Endothelial cell of hepatic sinusoid (primary cell): Measurements from ENCODE around the gene GRK5.
"Not testable (repeated sequence)": the region's sequence is repeated elsewhere in the genome, so short reads cannot be mapped to it uniquely, and the experiment has no call there.

Experiments used
- in situ Hi-C: cut with HindIII; loops from 2 replicates; pipeline ENCODE4 v1.10.0; 2017; ENCODE audit warnings: low sequenced_read_pairs

Gene GRK5

DNA sequence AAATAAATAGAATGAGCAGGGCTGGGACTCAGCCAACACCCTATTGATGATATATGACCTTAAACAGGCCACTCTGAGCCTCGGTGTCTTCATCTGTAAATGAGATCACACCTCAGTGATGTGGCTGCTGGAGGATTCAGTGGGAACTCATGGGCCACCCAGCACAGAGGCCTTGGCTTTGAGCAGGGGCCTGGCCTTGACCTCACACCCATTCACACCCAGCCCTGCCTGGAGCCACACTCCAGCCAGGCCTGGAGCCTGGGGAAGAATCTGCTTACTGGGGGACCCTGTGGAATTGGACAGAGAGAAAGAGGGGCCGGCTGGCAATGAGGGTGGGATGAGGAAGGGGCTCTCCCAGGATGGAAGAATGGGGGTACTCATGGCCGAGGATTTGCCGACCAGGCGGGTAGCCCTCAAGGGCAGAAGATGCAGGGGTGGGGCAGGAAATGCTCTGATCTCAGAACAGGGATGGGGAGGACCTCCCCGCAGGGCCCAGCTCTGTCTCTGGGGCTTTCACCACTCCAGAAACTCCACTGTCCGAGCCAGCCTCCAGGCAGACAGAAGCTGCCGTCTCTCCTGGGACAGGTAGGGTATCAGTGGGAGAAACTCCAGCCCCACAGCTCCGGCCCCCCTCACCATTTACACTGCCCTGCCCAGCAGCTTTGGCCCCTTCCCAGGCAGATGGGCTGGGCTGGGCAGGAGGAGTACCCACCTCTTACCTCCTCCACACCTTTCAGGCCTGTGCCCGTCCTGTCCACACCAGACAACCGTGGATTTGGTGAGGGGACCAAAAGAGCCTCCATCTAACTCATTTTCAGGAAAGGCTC is 253.2 kb downstream of the GRK5 start:
- in situ Hi-C loops: no loop called here

DNA sequence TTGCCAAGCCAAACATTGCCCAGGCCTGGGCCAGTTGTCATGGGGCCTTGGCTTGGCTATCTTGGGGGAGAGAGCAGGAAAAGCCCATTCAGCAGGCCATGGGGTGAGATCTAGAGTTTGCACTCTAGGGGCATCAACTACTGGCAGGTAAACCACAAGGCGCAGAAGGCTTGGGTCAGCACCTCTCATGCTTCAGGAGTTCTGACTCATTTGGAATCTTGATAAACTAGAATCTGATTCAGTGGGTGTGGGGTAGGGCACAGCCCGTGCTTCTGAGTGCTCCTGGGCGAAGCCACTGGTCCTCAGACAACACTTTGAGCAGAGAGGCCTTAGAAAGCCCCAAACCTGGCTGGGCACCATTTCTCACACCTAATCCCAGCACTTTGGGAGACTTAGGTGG is 254.0 kb downstream of the GRK5 start:
- in situ Hi-C loops: no loop called here

DNA sequence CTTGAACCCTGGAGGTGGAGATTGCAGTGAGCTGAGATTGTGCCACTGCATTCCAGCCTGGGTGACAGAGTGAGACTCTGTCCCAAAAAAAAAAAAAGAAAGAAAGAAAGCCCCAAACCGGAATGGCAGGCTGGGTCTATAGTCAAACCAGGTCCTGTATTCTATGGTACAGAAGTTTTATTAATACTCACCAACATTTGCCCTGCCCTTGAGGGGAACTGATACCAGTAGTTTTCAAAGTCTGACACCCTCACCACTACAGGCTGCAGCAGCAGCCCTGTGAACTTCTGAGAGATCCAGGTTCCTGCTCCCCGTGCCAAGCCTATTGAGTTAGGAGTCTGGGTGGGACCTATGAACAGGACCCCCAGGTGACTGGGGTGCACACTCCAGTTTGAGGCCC is 254.6 kb downstream of the GRK5 start:
- in situ Hi-C loops: no loop called here

DNA sequence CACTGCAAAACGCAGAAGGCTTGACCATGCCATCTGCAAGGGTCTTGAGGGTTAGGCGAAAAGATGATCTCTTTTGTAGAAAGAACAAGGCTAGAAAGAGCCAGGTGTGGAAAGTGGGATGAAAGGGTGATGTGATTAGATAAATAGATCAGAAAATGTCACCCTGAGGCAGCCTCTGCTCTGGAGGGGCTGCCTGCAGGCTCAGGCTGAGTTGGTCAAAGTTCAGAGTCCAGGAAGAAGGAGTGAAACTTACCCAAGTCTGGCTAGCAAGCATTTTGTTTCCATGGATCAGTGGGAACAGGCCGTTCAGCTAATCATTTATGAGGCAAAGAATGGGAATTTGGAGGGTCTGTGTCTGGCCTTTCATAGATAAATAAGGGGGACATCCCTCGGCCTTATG is 255.4 kb downstream of the GRK5 start:
- in situ Hi-C loops: no loop called here

DNA sequence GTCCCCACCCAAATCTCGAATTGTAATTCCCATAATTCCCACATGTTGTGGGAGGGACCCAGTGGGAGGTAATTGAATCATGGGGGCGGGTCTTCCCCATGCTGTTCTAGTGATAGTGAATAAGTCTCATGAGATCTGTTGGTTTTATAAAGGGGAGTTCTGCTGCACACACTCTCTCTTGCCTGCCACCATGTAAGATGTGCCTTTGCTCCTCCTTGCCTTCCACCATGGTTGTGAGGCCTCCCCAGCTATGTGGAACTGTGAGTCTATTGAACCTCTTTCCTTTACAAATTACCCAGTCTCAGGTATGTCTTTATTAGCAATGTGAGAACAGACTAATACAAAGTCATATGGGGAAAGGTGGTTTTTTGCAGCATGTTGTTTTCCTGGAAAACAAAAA is 255.8 kb downstream of the GRK5 start:
- in situ Hi-C loops: not testable (repeated sequence)

DNA sequence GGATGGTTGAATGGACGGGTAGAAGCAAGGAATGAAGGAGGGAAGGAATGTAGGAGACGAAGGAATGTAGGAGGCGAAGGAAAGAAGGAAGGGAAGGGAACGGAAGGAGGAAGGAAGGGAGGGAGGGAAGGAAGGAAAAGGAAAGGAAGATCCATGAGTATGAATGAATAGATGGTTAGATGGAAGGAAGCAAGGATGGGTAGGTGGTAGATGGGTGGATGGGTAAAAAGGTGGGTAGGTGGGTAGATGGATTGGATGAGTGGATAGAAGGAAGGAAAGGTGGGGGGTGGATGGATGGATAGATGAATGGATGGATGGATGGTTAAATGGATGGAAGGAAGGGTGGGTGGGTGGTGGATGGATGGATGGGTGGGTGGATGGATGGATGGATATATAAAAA is 257.7 kb downstream of the GRK5 start:
- in situ Hi-C loops: no loop called here

DNA sequence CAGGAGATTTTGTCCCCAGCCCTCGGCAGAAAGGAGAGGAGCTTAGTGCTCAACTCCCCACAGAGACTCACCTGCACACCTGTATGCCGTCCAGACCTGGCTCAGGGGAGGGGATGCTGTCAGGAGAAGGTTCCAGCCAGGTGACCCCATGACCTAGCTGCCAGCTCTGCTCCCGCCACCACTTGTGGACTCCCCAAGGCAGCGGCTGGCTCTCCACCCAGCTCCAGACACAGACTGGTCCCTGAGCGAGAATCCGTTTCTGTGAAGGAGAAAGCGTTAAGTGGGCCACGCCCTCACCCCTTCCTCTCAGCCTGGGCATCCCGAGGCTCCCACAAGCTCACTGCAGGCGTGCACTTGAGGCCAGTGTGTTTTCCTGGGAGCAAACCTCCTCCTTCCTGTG is 258.7 kb downstream of the GRK5 start:
- in situ Hi-C loops: no loop called here

DNA sequence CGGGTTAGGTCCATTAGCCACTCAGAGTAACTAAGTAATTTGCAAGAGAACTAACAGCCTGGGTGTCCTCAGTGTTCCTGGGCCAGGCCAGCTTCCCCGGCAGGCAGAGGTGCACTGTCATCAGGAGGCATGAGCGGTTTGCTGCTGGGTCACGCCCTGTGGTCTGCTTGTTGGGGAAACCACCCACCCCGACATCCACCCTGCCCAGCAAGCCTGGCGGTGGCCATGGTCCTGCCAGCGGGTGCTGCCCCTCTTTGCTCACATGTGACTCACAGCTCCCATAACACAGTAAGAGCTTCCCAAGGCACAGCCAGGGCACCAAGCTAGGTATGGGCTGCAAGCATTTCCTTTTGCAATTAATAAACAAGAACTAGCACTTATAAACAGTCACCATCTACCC is 259.3 kb downstream of the GRK5 start:
- in situ Hi-C loops: no loop called here

DNA sequence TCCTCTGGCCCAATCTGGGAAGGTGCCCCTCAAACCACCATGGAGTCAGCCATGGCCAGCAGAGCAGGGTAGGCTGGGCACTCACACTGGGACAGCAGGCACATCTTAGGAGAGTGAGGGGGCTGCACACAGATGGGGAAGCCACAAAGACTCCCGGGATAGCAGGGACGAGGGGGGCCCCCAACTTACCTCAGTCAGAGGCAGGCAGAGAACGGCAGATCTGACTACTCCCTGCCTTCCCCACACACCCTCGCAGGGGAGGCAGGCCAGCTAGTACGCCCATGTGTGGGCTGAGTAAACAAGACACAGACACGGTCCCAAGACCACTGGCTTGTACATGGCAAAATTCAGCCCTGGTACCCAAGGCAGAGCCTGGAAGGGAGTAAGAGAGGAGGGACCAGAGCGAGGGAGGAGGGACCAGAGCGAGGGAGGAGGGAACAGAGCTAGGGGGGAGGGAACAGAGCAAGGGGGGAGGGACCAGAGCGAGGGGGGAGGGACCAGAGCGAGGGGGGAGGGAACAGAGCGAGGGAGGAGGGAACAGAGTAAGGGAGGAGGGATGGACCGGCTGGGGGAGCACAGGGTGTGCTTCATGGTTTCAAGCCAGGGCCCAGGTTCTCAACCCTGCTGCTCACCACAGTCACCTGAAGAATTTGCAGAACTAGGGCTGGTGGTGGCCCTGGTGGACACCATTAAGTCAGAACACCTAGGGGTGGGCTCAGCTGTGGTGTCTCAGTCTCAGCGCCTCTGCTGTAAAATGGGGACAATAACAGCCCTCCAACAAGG is 261.4 kb downstream of the GRK5 start:
- in situ Hi-C loops: no loop called here

DNA sequence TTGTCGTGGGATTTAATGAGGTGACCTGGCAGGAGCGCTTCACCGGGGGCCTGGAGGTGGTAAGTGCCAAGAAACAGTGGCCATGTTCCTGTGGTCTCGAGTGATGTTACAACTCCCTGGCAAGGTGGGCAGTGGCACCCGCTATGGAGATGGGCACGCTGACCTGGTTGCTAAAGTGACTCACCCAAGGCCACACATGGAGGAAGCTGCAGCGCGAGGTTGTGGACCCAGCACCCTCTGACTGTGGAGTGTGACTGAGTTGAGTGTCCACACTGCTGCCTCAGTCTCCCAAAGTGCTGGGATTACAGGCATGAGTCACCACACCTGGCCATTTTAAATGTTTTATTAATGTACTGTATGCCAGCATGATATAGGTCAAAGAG is 261.9 kb downstream of the GRK5 start:
- in situ Hi-C loops: no loop called here

DNA sequence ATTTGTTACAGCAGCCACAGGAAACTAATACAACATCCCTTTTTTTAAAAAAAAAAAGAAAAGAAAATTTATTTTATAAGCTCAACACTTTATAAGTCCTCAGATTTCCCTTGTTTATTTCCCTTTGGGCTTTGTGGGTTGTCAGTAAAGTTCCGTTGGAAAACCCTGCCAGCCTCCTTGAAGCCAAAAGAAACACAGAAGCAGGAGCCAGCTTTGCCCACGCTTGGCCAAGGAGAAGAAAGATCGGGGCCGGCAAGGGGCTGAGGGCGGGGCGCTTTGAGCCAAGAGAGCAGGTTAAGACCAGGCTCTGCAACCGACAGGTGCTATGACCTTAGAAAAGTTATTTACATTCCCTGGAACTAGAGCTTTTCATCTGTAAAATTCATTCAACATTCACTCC is 262.5 kb downstream of the GRK5 start:
- in situ Hi-C loops: no loop called here

DNA sequence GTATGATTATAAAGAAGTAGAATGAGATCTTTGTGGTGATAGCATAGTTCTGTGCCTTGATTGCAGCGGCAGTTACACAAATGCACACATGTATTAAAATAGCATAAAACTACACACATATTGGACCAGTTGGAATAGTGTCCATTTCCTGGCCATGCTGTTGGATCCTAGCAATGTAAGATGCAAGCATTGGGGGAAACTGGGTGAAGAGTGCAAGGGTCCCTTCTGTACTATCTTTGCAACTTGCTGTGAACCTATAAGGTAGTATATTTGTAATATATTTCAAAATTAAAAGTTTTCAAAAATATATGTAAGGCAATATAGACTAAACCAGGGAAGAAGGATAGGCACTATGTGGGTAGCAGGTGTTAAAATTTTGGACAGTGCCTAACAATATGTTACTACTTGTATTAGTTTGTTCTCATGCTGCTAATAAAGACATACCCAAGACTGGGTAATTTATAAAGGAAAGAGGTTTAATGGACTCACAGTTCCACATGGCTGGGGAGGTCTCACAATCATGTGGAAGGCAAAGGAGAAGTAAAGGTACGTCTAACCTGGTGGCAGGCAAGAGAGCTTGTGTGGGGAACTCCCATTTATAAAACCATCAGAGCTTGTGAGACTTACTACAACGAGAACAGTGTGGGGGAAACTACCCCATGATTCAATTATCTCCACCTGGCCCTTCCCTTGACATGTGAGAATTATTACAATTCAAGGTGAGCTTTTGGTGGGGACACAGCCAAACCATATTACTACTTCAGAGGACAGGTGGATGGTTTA is 263.7 kb downstream of the GRK5 start:
- in situ Hi-C loops: no loop called here

DNA sequence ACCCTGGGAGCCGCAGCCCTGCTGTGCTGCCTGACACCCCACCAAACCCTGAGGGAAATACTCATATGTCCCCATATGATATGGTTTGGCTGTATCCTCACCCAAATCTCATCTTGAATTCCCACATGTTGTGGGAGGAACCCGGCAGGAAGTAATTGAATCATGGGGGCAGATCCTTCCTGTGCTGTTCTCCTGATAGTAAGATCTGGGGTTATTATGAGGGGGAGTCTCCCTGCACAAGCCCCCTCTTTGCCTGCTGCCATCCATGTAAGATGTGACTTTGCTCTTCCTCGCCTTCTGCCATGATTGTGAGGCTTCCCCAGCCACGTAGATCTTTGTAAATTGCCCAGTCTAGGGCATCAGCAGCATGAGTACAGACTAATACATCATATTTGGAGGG is 266.4 kb downstream of the GRK5 start:
- in situ Hi-C loops: no loop called here

DNA sequence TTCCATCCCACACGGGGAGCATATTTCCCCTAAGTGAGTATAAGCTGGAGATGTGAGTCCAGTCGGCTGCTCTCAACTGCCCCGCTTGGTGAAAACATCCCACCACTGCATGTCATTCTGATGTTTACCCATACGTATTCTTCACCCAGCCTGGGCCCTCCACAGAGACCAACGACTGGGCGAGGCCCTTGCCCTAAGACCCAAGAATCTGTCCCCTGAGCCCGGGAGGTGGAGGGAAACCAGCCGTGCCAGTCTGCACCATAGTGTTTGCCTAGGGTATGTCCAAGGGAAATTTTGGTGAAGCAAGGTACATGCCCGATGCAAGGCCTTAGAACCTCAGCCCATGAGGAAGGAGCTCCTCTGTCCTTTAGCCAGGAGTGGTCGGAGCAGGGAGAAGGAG is 267.2 kb downstream of the GRK5 start:
- in situ Hi-C loops: loop anchor here (5.0 kb wide), 2 partner anchors 43 to 52 kb away; no protein-coding TSS in a partner anchor

DNA sequence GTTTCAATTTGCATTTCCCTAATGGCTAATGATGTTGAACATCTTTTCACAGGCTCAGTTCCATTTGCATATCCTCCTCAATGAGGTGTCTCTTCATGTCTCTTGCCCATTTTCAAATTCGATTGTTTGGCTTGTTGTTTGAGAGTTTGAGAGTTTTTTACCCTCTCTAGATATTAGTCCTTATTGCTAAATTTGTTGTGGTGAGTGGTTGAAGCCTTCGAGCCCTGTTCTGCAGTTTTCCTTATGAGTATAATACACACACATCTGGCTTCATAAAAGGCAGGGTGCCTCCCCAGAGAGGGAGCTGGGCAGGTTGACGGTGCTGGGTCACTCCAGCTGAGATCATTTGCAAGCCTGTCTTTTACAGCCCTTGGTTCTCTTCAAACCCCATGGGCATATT is 270.1 kb downstream of the GRK5 start:
- in situ Hi-C loops: loop anchor here (5.0 kb wide), 2 partner anchors 40 to 55 kb away; no protein-coding TSS in a partner anchor

DNA sequence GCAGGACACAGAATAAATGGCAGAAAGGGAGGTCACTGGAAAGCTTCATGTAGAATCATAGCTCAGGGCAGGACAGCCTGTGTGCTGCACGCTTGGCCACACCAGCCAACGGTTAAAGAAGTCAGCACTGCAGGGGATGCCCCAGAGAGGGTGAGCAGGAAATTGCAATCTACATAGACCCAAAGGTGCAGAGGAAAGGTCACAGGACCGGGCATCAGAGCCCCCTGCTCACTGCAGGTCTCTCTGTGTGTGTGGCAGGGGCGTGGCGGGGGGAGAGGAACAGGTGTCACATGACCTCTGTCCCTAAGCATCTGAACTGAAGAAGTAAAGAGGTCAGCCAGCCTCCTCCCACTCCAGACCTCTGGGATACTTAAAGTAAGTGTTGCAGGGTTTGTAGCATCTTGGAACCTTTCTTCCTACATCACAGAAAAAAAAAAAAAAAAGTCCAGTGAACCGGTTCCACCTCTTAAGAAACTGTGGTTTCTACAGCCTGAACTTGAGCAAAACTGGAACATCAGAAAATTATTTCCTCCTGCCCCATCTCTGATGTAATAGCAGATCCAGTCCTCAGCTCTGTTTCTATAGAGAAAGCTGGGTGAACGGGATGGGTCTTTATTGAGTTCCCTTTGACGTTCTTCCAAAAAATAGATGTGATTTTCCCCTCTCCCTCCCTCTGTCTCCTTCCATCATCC is 270.9 kb downstream of the GRK5 start:
- in situ Hi-C loops: loop anchor here (5.0 kb wide), 2 partner anchors 39 to 56 kb away; no protein-coding TSS in a partner anchor

DNA sequence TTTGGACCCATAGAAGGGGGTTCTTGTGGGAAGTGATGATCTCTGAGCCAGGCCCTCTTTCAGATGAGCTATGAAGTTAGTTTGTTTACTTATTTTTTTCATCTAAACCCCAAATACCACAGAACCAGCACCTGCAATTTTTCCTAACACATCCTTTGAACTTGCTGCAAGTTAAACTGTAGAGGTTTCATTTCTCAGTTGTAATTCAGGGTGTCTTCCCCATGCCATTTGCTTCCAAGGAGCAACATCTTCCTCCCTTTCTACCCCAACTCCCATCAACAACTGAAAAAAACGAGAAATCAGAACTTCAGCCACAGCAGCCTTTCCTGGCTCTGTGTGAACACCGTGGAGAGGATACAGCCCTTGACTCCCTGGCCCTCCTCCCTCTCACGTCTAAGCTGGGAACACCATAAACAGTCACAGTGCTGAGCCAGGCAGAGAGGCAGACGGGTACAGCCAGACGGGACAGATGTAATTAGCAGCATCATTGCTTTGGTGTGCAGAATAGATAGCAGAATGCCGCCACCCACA is 271.5 kb downstream of the GRK5 start:
- in situ Hi-C loops: loop anchor here (5.0 kb wide), 2 partner anchors 38 to 57 kb away; no protein-coding TSS in a partner anchor

DNA sequence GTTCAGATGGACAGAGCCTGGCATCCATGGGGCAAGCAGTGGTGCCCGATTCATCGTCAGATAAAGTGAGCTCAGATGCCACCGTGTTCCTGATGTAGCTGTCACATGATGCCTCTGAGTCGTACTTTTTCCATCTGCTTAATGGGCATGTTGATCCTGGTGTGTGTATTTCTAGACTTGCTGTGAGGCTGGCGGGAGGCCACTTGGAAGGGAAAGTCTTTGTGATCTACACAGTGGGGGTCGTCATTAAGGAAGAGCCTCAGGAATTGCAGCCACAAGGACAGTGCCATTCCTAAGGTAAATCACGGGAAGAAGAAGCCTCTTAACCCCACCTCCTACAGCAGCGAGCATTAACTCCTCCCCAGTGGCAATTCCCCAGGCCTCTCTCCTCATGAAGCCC is 272.2 kb downstream of the GRK5 start:
- in situ Hi-C loops: loop anchor here (5.0 kb wide), 2 partner anchors 38 to 57 kb away; no protein-coding TSS in a partner anchor

DNA sequence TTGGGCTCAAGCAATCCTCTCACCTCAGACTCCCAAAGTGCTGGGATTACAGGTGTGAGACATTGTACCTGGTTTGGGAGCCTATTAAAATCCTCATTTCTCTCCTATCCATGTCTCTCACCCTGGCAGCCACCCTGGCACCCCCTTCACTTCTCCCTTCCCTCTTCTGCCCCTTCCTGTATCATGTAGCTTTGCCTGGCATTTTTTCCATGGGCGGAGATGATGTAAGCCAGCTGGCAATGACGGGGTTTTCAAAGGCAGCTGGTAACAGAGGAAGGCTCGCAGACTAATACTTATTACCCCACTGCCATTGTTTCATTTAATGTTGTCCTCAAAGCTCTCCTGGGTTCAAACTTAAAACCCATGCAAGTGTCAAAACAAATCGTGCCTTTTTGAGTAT is 273.3 kb downstream of the GRK5 start:
- in situ Hi-C loops: no loop called here

DNA sequence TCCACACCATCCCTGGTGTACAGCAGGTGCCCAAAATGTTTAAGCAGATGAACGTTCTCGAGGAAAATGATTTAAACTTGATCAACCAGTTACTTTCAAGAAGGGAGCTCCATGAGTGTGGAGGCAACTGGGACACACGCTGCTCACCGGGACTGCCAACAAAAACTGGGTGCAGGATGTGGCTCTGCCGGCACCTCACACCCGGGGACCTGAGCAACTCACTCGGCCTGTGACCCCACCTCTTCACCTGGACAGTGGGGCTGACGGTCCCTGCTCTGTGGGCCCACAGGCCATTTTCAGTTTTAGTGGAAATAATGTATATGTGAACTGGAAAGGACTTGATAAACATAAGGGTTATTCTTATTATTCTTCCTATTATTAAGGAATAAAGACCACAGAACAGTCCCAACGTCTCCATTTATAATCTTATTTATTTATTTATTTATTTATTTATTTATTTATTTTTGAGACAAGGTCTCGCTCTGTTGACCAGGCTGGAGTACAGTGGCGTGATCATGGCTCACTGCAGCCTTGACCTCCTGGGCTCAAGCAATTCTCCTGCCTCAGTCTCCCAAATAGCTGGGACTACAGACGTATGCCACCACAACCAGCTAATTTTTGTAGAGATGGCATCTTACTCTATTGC is 274.5 kb downstream of the GRK5 start:
- in situ Hi-C loops: no loop called here
